Smooth muscle cell (in vitro differentiated cells): ENCODE data around the gene PALM. TPM values are rescaled to one million over a fixed set of nuclear protein-coding genes. Genes with fewer than 3 reads are reported as not detected.

Experiments
- DNase-seq: peaks from one replicate; lab custom pipeline; 2025; ENCODE audit not compliant: unreplicated experiment; lab: John Stamatoyannopoulos, UW
- H2AFZ ChIP-seq: fragments of 200-600 bp; sonication (generic); 2 replicates; pipeline ENCODE4 v1.6.0; 2016; ENCODE audit warnings: antibody characterized with exemption, low read depth, mild to moderate bottlenecking
- H3F3A ChIP-seq: fragments of 200-600 bp; sonication (generic); 2 replicates; pipeline ENCODE4 v1.6.0; 2017; ENCODE audit warnings: antibody characterized with exemption, low read depth
- H3K27ac ChIP-seq: fragments of 200-600 bp; sonication (generic); 2 replicates; pipeline ENCODE4 v1.5.1; 2016; ENCODE audit warnings: low read depth, mild to moderate bottlenecking
- H3K27me3 ChIP-seq: fragments of 200-600 bp; sonication (generic); 2 replicates; pipeline ENCODE4 v1.6.1; 2016; ENCODE audit warnings: low read depth, mild to moderate bottlenecking
- H3K36me3 ChIP-seq: fragments of 200-600 bp; sonication (generic); 2 replicates; pipeline ENCODE4 v1.5.1; 2016; ENCODE audit warnings: low read depth
- H3K4me1 ChIP-seq: fragments of 200-600 bp; sonication (generic); 2 replicates; pipeline ENCODE4 v1.5.1; 2016; ENCODE audit warnings: low read depth
- H3K4me2 ChIP-seq: fragments of 200-600 bp; sonication (generic); 2 replicates; pipeline ENCODE4 v1.6.0; 2016; ENCODE audit warnings: mild to moderate bottlenecking
- H3K4me3 ChIP-seq: fragments of 200-600 bp; sonication (generic); 2 replicates; pipeline ENCODE4 v1.5.1; 2016; ENCODE audit warnings: mild to moderate bottlenecking
- H3K79me2 ChIP-seq: fragments of 200-600 bp; sonication (generic); 2 replicates; pipeline ENCODE4 v1.6.0; 2016; ENCODE audit warnings: low read depth, mild to moderate bottlenecking
- H3K9ac ChIP-seq: fragments of 200-600 bp; sonication (generic); 2 replicates; pipeline ENCODE4 v1.6.0; 2016; ENCODE audit warnings: low read depth
- H3K9me3 ChIP-seq: fragments of 200-600 bp; sonication (generic); replicated peaks from 2 replicates; pipeline ENCODE4 v1.5.1; 2016; ENCODE audit warnings: low read depth
- H4K20me1 ChIP-seq: fragments of 200-600 bp; sonication (generic); 2 replicates; pipeline ENCODE4 v1.6.0; 2016; ENCODE audit warnings: low read depth
- CTCF ChIP-seq: fragments of 200-600 bp; sonication (generic); IDR thresholded peaks from 2 replicates; pipeline ENCODE4 v1.5.1; 2017; ENCODE audit warnings: borderline replicate concordance, mild to moderate bottlenecking, antibody characterized with exemption; ENCODE audit not compliant: insufficient read depth, poor library complexity, severe bottlenecking
- WGBS: methylation state at CpG from one replicate; pipeline ENCODE4 v1.1.7; 2016; ENCODE audit warnings: low lambda C conversion rate; 5-methylcytosine and 5-hydroxymethylcytosine counted together
- polyA plus RNA-seq: library from polyadenylated mRNA; unstranded; fragments of >200 nt; fragmentation: Nextera tagmentation; extraction: Ambion mirVana; gene quantifications from 2 replicates; pipeline ENCODE4 v1.2.1, GENCODE V29; 2016
- total RNA-seq: library from RNA; depleted of rRNA; stranded (reverse); fragments of >200 nt; gene quantifications from 2 replicates; pipeline ENCODE4 v1.2.3, GENCODE V29; 2014

Gene PALM
- total and polyA plus RNA-seq, 2 experiments from 2014 or later: 11.1 to 16.6 TPM

DNA sequence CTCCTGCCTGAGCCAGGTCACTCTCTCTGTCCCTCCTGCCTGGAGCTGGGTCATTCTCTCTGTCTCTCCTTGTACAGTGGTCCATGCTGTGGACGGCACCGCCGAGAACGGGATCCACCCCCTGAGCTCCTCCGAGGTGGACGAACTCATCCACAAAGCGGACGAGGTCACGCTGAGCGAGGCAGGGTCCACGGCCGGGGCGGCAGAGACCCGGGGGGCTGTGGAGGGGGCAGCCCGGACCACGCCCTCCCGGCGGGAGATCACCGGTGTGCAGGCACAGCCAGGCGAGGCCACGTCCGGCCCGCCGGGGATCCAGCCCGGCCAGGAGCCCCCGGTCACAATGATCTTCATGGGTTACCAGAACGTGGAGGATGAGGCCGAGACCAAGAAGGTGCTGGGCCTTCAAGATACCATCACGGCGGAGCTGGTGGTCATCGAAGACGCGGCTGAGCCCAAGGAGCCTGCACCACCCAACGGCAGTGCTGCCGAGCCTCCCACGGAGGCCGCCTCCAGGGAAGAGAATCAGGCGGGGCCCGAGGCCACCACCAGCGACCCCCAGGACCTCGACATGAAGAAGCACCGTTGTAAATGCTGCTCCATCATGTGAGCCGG, 37.6 kb downstream of the PALM start:
- WGBS: 96% methylated on average over 33 of the region's 43 CpGs
- Histone ChIP-seq H3K36me3 (no peaks in the 10 kb centered on the region), H3K9ac (no peak overlapping the region), H3K4me3 (no peak overlapping the region), H4K20me1 (no peaks in the 10 kb centered on the region), H3K4me2 (no peak overlapping the region), H3K27ac (no peak overlapping the region), H3K4me1 (no peaks in the 10 kb centered on the region), H2AFZ (no peak overlapping the region), H3K9me3 (no peaks in the 10 kb centered on the region), H3K79me2 (no peaks in the 10 kb centered on the region), H3F3A (no peaks in the 10 kb centered on the region), H3K27me3 (no peaks in the 10 kb centered on the region)
- no peak for DNase-seq
- TF ChIP-seq CTCF: no peak

- Histone ChIP-seq H3K9ac (no peak overlapping the region), H3K4me1 (no peaks in the 10 kb centered on the region), H3K36me3 (no peaks in the 10 kb centered on the region), H3K79me2 (no peaks in the 10 kb centered on the region), H3K27ac (no peak overlapping the region), H3K9me3 (no peaks in the 10 kb centered on the region), H2AFZ (no peak overlapping the region), H4K20me1 (no peaks in the 10 kb centered on the region), H3K4me2 (no peak overlapping the region), H3K27me3 (no peaks in the 10 kb centered on the region), H3K4me3 (no peak overlapping the region), H3F3A (no peaks in the 10 kb centered on the region)
- over 99% methylated on average over 21 of the region's 22 CpGs for WGBS
- no peak for TF ChIP-seq CTCF
- no peak for DNase-seq
Measured at GRCh38 chr19:746956-747355, 38.2 kb downstream of the PALM start.

DNA sequence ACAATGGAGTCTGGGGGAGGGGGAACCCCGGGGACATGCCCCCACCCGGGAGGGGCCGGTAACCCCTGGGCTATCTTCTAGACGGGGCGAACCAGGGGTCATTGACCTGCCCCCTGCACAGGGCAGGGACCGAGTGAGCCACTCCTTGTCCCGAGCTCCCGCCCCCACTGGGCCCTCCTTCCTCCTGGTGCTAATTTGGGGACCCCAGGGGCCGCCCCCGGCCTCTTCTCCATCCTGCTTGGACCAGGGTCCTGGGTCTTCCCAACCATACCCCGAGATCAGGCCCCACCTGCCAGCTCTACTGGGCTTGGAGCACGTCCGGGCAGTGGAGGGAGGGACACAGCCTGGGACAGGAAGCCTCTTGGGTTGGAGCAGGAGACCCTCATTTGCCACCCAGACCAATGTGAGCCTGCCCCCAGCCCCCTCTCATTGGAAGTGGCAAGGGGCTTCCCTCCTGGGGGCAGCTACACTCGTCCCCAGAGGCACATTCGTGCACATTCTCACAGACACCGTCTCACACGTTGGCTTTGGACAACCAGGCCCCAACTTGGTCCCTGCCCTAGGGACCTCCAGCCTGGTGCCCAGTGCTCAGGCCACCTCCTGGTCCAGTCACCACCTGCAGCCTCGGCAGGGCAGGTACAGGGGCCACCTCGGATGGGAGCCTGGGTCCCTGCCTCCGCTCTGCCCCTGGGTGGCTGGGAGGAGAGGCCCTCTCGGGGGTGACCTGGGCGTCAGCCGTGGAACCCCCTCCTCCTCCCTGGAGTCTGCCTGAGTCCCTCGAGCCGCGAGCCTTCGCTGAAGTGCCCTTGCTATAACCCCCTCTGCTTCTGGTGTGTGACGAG, 38.9 kb downstream of the PALM start:
- Histone ChIP-seq H3K9me3 (no peaks in the 10 kb centered on the region), H4K20me1 (no peaks in the 10 kb centered on the region), H3K79me2 (no peaks in the 10 kb centered on the region), H3K4me1 (no peaks in the 10 kb centered on the region), H3K4me3 (no peak overlapping the region), H3K36me3 (no peaks in the 10 kb centered on the region), H3K9ac (no peak overlapping the region), H3F3A (no peaks in the 10 kb centered on the region), H2AFZ (no peak overlapping the region), H3K27me3 (no peaks in the 10 kb centered on the region), H3K4me2 (no peak overlapping the region), H3K27ac (no peak overlapping the region)
- TF ChIP-seq CTCF: no peak
- no peak for DNase-seq
- WGBS: 97% methylated on average over 26 of the region's 28 CpGs
